ENCODE measurements around the gene GPR82.

Gene GPR82

GRCh38 chrX:41720125-41720779 lies 3.7 kb upstream of the GPR82 start:
- no peaks in the 10 kb centered on the region for H3K9me3 ChIP-seq
- TF ChIP-seq CTCF (IDR thresholded peaks at IDR 0.05), result no peak
- H3K36me3 ChIP-seq, result no peaks in the 10 kb centered on the region
- H3K27ac ChIP-seq, result peak overlapping the region; percentile 79
- no peak overlapping the region for H3K4me3 ChIP-seq (ENCODE audit: low read depth in 1 of 2, low read length in 1 of 2)
- peaks cover 51 to 56% of the 10 kb centered on the region in 2 experiments for H3K4me1 ChIP-seq (ENCODE audit: control insufficient read depth in 1 of 2, insufficient read depth in 1 of 2, low read depth in 1 of 2, low read length in 1 of 2)
- H3K27me3 ChIP-seq, result no peaks in the 10 kb centered on the region

GRCh38 chrX:41721590-41721989 lies 2.4 kb upstream of the GPR82 start:
- Histone ChIP-seq H3K27ac (no peak overlapping the region), H3K4me3 (ENCODE audit: low read depth in 1 of 2, low read length in 1 of 2) (no peak overlapping the region), H3K27me3 (no peaks in the 10 kb centered on the region), H3K36me3 (no peaks in the 10 kb centered on the region), H3K9me3 (no peaks in the 10 kb centered on the region), H3K4me1 (ENCODE audit: control insufficient read depth in 1 of 2, insufficient read depth in 1 of 2, low read depth in 1 of 2, low read length in 1 of 2) (peaks cover 51 to 54% of the 10 kb centered on the region in 2 experiments)
- no peak for TF ChIP-seq CTCF (IDR thresholded peaks at IDR 0.05)

GRCh38 chrX:41722214-41722613 lies 1.8 kb upstream of the GPR82 start:
- Histone ChIP-seq H3K36me3 (no peaks in the 10 kb centered on the region), H3K9me3 (no peaks in the 10 kb centered on the region), H3K4me1 (ENCODE audit: control insufficient read depth in 1 of 2, insufficient read depth in 1 of 2, low read depth in 1 of 2, low read length in 1 of 2) (peaks cover 51 to 53% of the 10 kb centered on the region in 2 experiments), H3K27me3 (no peaks in the 10 kb centered on the region), H3K4me3 (ENCODE audit: low read depth in 1 of 2, low read length in 1 of 2) (no peak overlapping the region), H3K27ac (no peak overlapping the region)
- TF ChIP-seq CTCF (IDR thresholded peaks at IDR 0.05), result no peak

GRCh38 chrX:41722816-41723618 lies 964 bp upstream of the GPR82 start:
- Histone ChIP-seq H3K36me3 (no peaks in the 10 kb centered on the region), H3K4me3 (ENCODE audit: low read depth in 1 of 2, low read length in 1 of 2) (no peak overlapping the region), H3K9me3 (no peaks in the 10 kb centered on the region), H3K27me3 (no peaks in the 10 kb centered on the region), H3K4me1 (ENCODE audit: control insufficient read depth in 1 of 2, insufficient read depth in 1 of 2, low read depth in 1 of 2, low read length in 1 of 2) (peaks cover 51 to 53% of the 10 kb centered on the region in 2 experiments), H3K27ac (peak overlapping the region; percentile 39)
- no peak for TF ChIP-seq CTCF (IDR thresholded peaks at IDR 0.05)

GRCh38 chrX:41728125-41728524 lies 4.1 kb downstream of the GPR82 start:
- no peaks in the 10 kb centered on the region for H3K9me3 ChIP-seq
- TF ChIP-seq CTCF (IDR thresholded peaks at IDR 0.05), result no peak
- peaks cover 13 to 15% of the 10 kb centered on the region in 2 experiments for H3K4me1 ChIP-seq (ENCODE audit: control insufficient read depth in 1 of 2, insufficient read depth in 1 of 2, low read depth in 1 of 2, low read length in 1 of 2)
- no peaks in the 10 kb centered on the region for H3K27me3 ChIP-seq
- no peaks in the 10 kb centered on the region for H3K36me3 ChIP-seq
- H3K27ac ChIP-seq, result no peak overlapping the region
- no peak overlapping the region for H3K4me3 ChIP-seq (ENCODE audit: low read depth in 1 of 2, low read length in 1 of 2)
